ENCODE data around the gene SMYD3. TPM values are rescaled to one million over a fixed set of nuclear protein-coding genes. Genes with fewer than 3 reads are reported as not detected.
A peak's percentile ranks its signal among the peaks of the same experiment; 100 is the strongest.

SMYD3 gene
- total RNA-seq, 4 donors from 2014 or later: 10.5 to 36.4 (median 22.5) TPM

DNA sequence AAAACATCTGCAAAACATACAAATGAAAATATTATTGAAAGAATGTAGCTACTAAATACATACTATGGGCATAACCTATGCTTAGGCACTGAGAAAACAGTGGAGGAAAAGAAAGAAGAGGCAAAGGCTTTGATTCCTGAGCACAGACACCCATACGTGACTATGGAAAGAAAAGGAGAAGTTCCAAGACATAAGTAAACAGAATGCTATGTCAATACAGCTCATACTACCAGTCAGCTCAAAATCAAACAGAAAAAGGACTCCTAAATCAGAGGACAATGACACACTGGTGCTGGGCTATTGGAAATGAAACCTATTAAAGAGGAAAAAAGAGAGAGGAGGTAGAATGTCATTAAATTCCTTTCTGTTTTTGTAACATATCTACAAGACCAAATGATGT is 225.4 kb downstream of the SMYD3 start:
- Histone ChIP-seq H3K4me1 (no peaks in the 10 kb centered on the region), H3K27ac (no peak overlapping the region), H3K9me3 (no peaks in the 10 kb centered on the region), H3K4me3 (no peak overlapping the region), H3K27me3 (no peaks in the 10 kb centered on the region), H3K36me3 (no peaks in the 10 kb centered on the region)
- DNase-seq: no peak
- intact Hi-C loops (cut with DNase I; ENCODE audit: low total_unique reads): no loop called here
- TF ChIP-seq POLR2A (IDR thresholded peaks at IDR 0.05): no peak
- TF ChIP-seq, protein P1, sequence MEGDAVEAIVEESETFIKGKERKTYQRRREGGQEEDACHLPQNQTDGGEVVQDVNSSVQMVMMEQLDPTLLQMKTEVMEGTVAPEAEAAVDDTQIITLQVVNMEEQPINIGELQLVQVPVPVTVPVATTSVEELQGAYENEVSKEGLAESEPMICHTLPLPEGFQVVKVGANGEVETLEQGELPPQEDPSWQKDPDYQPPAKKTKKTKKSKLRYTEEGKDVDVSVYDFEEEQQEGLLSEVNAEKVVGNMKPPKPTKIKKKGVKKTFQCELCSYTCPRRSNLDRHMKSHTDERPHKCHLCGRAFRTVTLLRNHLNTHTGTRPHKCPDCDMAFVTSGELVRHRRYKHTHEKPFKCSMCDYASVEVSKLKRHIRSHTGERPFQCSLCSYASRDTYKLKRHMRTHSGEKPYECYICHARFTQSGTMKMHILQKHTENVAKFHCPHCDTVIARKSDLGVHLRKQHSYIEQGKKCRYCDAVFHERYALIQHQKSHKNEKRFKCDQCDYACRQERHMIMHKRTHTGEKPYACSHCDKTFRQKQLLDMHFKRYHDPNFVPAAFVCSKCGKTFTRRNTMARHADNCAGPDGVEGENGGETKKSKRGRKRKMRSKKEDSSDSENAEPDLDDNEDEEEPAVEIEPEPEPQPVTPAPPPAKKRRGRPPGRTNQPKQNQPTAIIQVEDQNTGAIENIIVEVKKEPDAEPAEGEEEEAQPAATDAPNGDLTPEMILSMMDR (IDR thresholded peaks at IDR 0.05): no peak

DNA sequence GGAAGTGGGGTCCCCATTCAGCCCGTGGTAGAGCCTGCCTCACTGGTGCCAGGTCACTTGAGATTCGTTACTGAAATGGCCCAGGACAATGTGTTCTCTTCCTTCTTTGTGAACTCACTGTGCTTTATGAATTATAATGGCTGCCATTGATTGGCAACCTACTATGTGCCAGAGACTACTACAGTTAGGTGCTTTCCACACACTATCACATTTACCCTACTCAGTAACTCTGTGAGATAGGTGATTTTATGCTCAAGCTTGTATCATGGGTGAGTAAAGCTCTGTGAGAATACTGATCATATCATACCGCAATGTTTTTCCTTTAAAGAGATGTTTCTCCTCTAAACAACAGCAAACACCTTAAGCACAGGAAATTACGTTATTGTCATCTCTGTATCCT is 225.9 kb downstream of the SMYD3 start:
- Histone ChIP-seq H3K36me3 (no peaks in the 10 kb centered on the region), H3K27me3 (no peaks in the 10 kb centered on the region), H3K4me3 (no peak overlapping the region), H3K9me3 (no peaks in the 10 kb centered on the region), H3K27ac (no peak overlapping the region), H3K4me1 (no peaks in the 10 kb centered on the region)
- no peak for DNase-seq
- TF ChIP-seq, protein P1 (IDR thresholded peaks at IDR 0.05): no peak
- TF ChIP-seq POLR2A (IDR thresholded peaks at IDR 0.05): no peak
- intact Hi-C loops (cut with DNase I; ENCODE audit: low total_unique reads): no loop called here

DNA sequence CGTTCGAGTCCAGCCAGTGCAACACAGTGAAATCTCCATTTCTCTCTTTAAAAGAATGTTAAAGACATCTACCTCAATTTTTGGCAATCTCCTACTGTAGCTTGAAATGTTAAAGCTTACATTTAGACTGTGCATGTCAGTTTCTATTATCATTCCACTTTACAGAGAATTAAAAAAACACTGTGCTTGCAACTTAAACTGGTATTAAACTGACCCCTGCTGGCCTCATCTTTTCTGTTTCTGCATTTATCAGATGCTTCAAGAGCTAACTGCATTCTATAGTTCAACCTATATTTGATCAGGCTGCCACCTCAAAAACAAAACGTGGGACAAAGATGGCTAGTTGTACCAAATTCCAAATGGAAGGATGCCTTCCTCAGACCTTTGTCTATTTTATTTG is 226.5 kb downstream of the SMYD3 start:
- no peak for TF ChIP-seq POLR2A (IDR thresholded peaks at IDR 0.05)
- TF ChIP-seq, protein P1 (IDR thresholded peaks at IDR 0.05): peak in 1 of 4 experiments; percentile 8
- no peak overlapping the region for H3K4me3 ChIP-seq
- no peaks in the 10 kb centered on the region for H3K4me1 ChIP-seq
- no peaks in the 10 kb centered on the region for H3K36me3 ChIP-seq
- H3K27ac ChIP-seq: no peak overlapping the region
- H3K27me3 ChIP-seq: no peaks in the 10 kb centered on the region
- intact Hi-C loops (cut with DNase I; ENCODE audit: low total_unique reads): no loop called here
- no peaks in the 10 kb centered on the region for H3K9me3 ChIP-seq
- DNase-seq: no peak

DNA sequence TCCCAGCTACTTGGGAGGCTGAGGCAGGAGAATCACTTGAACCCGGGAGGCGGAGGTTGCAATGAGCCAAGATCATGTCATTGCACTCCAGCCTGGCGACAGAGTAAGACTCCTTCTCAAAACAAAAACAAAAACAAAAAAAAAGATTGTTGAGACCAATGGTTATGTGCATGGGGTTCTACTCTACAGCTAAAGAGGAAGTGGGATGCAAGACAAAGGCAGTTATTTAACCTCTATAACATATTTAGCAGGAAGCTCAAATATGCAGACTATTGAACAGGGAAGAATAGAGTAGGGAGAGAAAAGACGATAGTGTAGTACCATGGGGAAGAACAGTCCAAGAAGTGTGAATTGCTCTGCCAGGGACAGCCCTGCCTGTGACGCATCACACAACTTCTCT is 227.7 kb downstream of the SMYD3 start:
- intact Hi-C loops (cut with DNase I; ENCODE audit: low total_unique reads): no loop called here
- Histone ChIP-seq H3K9me3 (no peaks in the 10 kb centered on the region), H3K4me1 (no peaks in the 10 kb centered on the region), H3K4me3 (no peak overlapping the region), H3K36me3 (no peaks in the 10 kb centered on the region), H3K27ac (no peak overlapping the region), H3K27me3 (no peaks in the 10 kb centered on the region)
- DNase-seq: no peak
- TF ChIP-seq POLR2A (IDR thresholded peaks at IDR 0.05): no peak
- TF ChIP-seq, protein P1 (IDR thresholded peaks at IDR 0.05): no peak

- no peaks in the 10 kb centered on the region for H3K27me3 ChIP-seq
- no peak for TF ChIP-seq POLR2A (IDR thresholded peaks at IDR 0.05)
- TF ChIP-seq, protein P1 (IDR thresholded peaks at IDR 0.05): no peak
- no peak overlapping the region for H3K4me3 ChIP-seq
- H3K36me3 ChIP-seq: no peaks in the 10 kb centered on the region
- H3K9me3 ChIP-seq: no peaks in the 10 kb centered on the region
- no peak overlapping the region for H3K27ac ChIP-seq
- DNase-seq: no peak
- intact Hi-C loops (cut with DNase I; ENCODE audit: low total_unique reads): no loop called here
- H3K4me1 ChIP-seq: no peaks in the 10 kb centered on the region
Measured at GRCh38 chr1:246278371-246278770, 228.7 kb downstream of the SMYD3 start.
